SK-N-SH (cell line): ENCODE results near the gene PIAS2. TPM values are rescaled to one million over a fixed set of nuclear protein-coding genes. Genes with fewer than 3 reads are reported as not detected.

Source experiments
- CTCF ChIA-PET: fragments of 300-600, 350-600 bp; formaldehyde crosslinking; extraction: SDS; loops from one replicate; lab custom pipeline; 2021; lab: Yijun Ruan, JAX
- POLR2A ChIA-PET: fragments of 350-600 bp; sonication (Branson Sonifier 250); formaldehyde crosslinking; extraction: SDS; loops from one replicate; lab custom pipeline; 2020; ENCODE audit warnings: antibody characterized with exemption, inconsistent platforms; lab: Yijun Ruan, JAX
- DNase-seq: peaks from one replicate; pipeline ENCODE4 v3.0.0; 2012
- H2AFZ ChIP-seq: fragments of 200-600 bp; sonication (generic); 2 replicates; pipeline ENCODE4 v1.8.1; 2016; ENCODE audit warnings: antibody characterized with exemption, mild to moderate bottlenecking, low read depth
- H3F3A ChIP-seq: fragments of 200-600 bp; sonication (generic); replicated peaks from 2 replicates; pipeline ENCODE3; 2016; ENCODE audit warnings: antibody characterized with exemption, mild to moderate bottlenecking; ENCODE audit not compliant: insufficient read depth
- H3K27ac ChIP-seq, 2 experiments: fragments of 200-500 bp in 1 of 2; fragments of 200-600 bp in 1 of 2; sonication (Bioruptor generic) in 1 of 2; sonication (generic), shearing (Covaris generic) in 1 of 2; 2 replicates each; pipeline versions ENCODE4 v1.5.1 to v1.6.1; 2014 to 2016; ENCODE audit warnings: low read depth in 2 of 2, inconsistent platforms in 1 of 2, low read length in 1 of 2, mild to moderate bottlenecking in 1 of 2, mixed read lengths in 1 of 2
- H3K27me3 ChIP-seq: fragments of 200-600 bp; sonication (generic), shearing (Covaris generic); 2 replicates; pipeline ENCODE4 v1.6.1; 2016; ENCODE audit warnings: mixed run types; ENCODE audit not compliant: insufficient read depth
- H3K36me3 ChIP-seq, 2 experiments: fragments of 200-500 bp in 1 of 2; fragments of 200-600 bp in 1 of 2; sonication (Bioruptor generic) in 1 of 2; sonication (generic) in 1 of 2; replicated peaks in 1 of 2; 2 replicates each; pipeline versions ENCODE3 to v1.5.1; 2014 to 2016; ENCODE audit warnings: low read length in 1 of 2, mild to moderate bottlenecking in 1 of 2; ENCODE audit not compliant: insufficient read depth in 2 of 2, control insufficient read depth in 1 of 2
- H3K4me1 ChIP-seq, 2 experiments: fragments of 200-500 bp in 1 of 2; fragments of 200-600 bp in 1 of 2; sonication (Bioruptor generic) in 1 of 2; sonication (generic), shearing (Covaris generic) in 1 of 2; 2 replicates each; pipeline versions ENCODE4 v1.5.1 to v1.6.1; 2014 to 2016; ENCODE audit warnings: low read depth in 1 of 2, low read length in 1 of 2, mixed run types in 1 of 2; ENCODE audit not compliant: insufficient read depth in 2 of 2, control insufficient read depth in 1 of 2
- H3K4me2 ChIP-seq: fragments of 200-600 bp; sonication (generic), shearing (Covaris generic); 2 replicates; pipeline ENCODE4 v1.6.1; 2017; ENCODE audit warnings: mixed run types
- H3K4me3 ChIP-seq, 2 experiments: fragments of 200-500 bp in 1 of 2; fragments of 200-600 bp in 1 of 2; sonication (Bioruptor generic) in 1 of 2; sonication (generic), shearing (Covaris generic) in 1 of 2; 2 replicates each; pipeline versions ENCODE4 v1.5.1 to v1.8.1; 2014 to 2016; ENCODE audit warnings: low read depth in 2 of 2, inconsistent platforms in 1 of 2, low read length in 1 of 2, mild to moderate bottlenecking in 1 of 2, mixed read lengths in 1 of 2, moderate library complexity in 1 of 2
- H3K79me2 ChIP-seq: fragments of 200-600 bp; sonication (generic); 2 replicates; pipeline ENCODE4 v1.8.1; 2017; ENCODE audit warnings: mild to moderate bottlenecking; ENCODE audit not compliant: insufficient read depth
- H3K9ac ChIP-seq: fragments of 200-600 bp; sonication (generic); 2 replicates; pipeline ENCODE4 v1.6.1; 2017; ENCODE audit warnings: mixed run types
- H3K9me2 ChIP-seq: fragments of 200-600 bp; sonication (generic); 2 replicates; pipeline ENCODE4 v1.6.1; 2017; ENCODE audit warnings: mixed run types
- H3K9me3 ChIP-seq: fragments of 200-600 bp; sonication (generic); 2 replicates; pipeline ENCODE4 v1.6.1; 2017; ENCODE audit warnings: mixed run types, mild to moderate bottlenecking, moderate library complexity
- H4K20me1 ChIP-seq: fragments of 200-600 bp; sonication (generic); 2 replicates; pipeline ENCODE4 v1.6.1; 2017; ENCODE audit warnings: mild to moderate bottlenecking, mixed run types; ENCODE audit not compliant: insufficient read depth
- CHD2 ChIP-seq: fragments of 150-350 bp; IDR thresholded peaks from 2 replicates; pipeline ENCODE4 v1.6.1; 2018; ENCODE audit warnings: low read length; ENCODE audit not compliant: partially characterized antibody
- CTCF ChIP-seq: fragments of 200-600 bp; sonication (generic); IDR thresholded peaks from 2 replicates; pipeline ENCODE4 v1.6.1; 2017; ENCODE audit warnings: antibody characterized with exemption, mild to moderate bottlenecking, moderate library complexity
- ELF1 ChIP-seq: IDR thresholded peaks from 2 replicates; pipeline ENCODE4 v1.4.0; 2012
- EP300 ChIP-seq, 2 experiments: IDR thresholded peaks; 2 replicates each; pipeline versions ENCODE4 v1.4.0 to v1.6.1; 2012; ENCODE audit warnings: borderline replicate concordance in 1 of 2, low read depth in 1 of 2, low read length in 1 of 2
- FOSL2 ChIP-seq: IDR thresholded peaks from 2 replicates; pipeline ENCODE4 v1.4.0; 2012; ENCODE audit warnings: low read depth, mild to moderate bottlenecking, moderate library complexity, borderline replicate concordance
- GABPA ChIP-seq: IDR thresholded peaks from 2 replicates; pipeline ENCODE4 v1.4.0; 2012; ENCODE audit warnings: low read depth, mild to moderate bottlenecking
- IRF3 ChIP-seq: fragments of 150-350 bp; IDR thresholded peaks from 2 replicates; pipeline ENCODE4 v1.6.1; 2016; ENCODE audit warnings: mild to moderate bottlenecking, low read depth, low read length
- MAX ChIP-seq: IDR thresholded peaks from 2 replicates; pipeline ENCODE4 v1.4.0; 2012; ENCODE audit warnings: low read depth
- MEF2A ChIP-seq: IDR thresholded peaks from 2 replicates; pipeline ENCODE4 v1.4.0; 2012; ENCODE audit warnings: low read depth, borderline replicate concordance
- NFIC ChIP-seq: IDR thresholded peaks from 2 replicates; pipeline ENCODE4 v1.4.0; 2012; ENCODE audit warnings: borderline replicate concordance
- PBX3 ChIP-seq: IDR thresholded peaks from 2 replicates; pipeline ENCODE4; 2012
- RAD21 ChIP-seq: IDR thresholded peaks from 2 replicates; pipeline ENCODE4 v1.6.1; 2012; ENCODE audit warnings: mild to moderate bottlenecking, low read length
- RCOR1 ChIP-seq: fragments of 150-350 bp; IDR thresholded peaks from 2 replicates; pipeline ENCODE4 v1.6.1; 2017; ENCODE audit warnings: antibody characterized with exemption, low read length
- REST ChIP-seq: IDR thresholded peaks from 2 replicates; pipeline ENCODE4 v1.6.1; 2012; ENCODE audit warnings: mild to moderate bottlenecking, low read depth, low read length, moderate library complexity
- RFX5 ChIP-seq: IDR thresholded peaks from 2 replicates; pipeline ENCODE4 v1.6.1; 2012; ENCODE audit warnings: mild to moderate bottlenecking, improper control_type of control experiment, low read length
- RXRA ChIP-seq: IDR thresholded peaks from 2 replicates; pipeline ENCODE4 v1.4.0; 2012; ENCODE audit warnings: low read depth, mild to moderate bottlenecking, borderline replicate concordance
- SIN3A ChIP-seq: IDR thresholded peaks from 2 replicates; pipeline ENCODE4 v1.6.1; 2012; ENCODE audit warnings: low read depth, mild to moderate bottlenecking, low read length, moderate library complexity, borderline replicate concordance
- TAF1 ChIP-seq: IDR thresholded peaks from 2 replicates; pipeline ENCODE4 v1.6.1; 2012; ENCODE audit warnings: low read depth, mild to moderate bottlenecking, low read length, moderate library complexity, borderline replicate concordance
- TCF12 ChIP-seq: IDR thresholded peaks from 2 replicates; pipeline ENCODE4 v1.4.0; 2012
- TEAD4 ChIP-seq: IDR thresholded peaks from 2 replicates; pipeline ENCODE4 v1.4.0; 2012; ENCODE audit warnings: mild to moderate bottlenecking, borderline replicate concordance; ENCODE audit not compliant: insufficient read depth
- WGBS: methylation state at CpG from one replicate; pipeline ENCODE4 v1.1.6; 2017; ENCODE audit warnings: low lambda C conversion rate; 5-methylcytosine and 5-hydroxymethylcytosine counted together
- polyA plus RNA-seq, 3 experiments: library from polyadenylated mRNA; depleted of rRNA; stranded (reverse); fragments of >200 nt; gene quantifications; 2 replicates each; pipeline ENCODE4 v1.2.3, GENCODE V29; 2012

Gene PIAS2
- polyA plus RNA-seq, 1 of the 3 experiments (the other 2 are of a cell fraction) = 9.0 TPM

- H4K20me1 ChIP-seq = no peaks in the 10 kb centered on the region
- no peaks in the 10 kb centered on the region for H3K9me3 ChIP-seq
- no peaks in the 10 kb centered on the region for H3K79me2 ChIP-seq
- WGBS = 100% methylated on average over 1 of the region's 1 CpG
- H3K9me2 ChIP-seq = no peaks in the 10 kb centered on the region
- no peak overlapping the region for H3K9ac ChIP-seq
- H2AFZ ChIP-seq = no peak overlapping the region
- H3K27ac ChIP-seq = no peak overlapping the region
- TF ChIP-seq FOSL2 = no peak
- no peak for TF ChIP-seq RAD21
- no peak for TF ChIP-seq TAF1
- TF ChIP-seq ELF1 = no peak
- no peak for TF ChIP-seq MEF2A
- TF ChIP-seq RXRA = no peak
- TF ChIP-seq TCF12 = no peak
- no peak for DNase-seq
- H3K4me1 ChIP-seq = no peaks in the 10 kb centered on the region
- H3K27me3 ChIP-seq = no peaks in the 10 kb centered on the region
- CTCF ChIA-PET = no interaction called here
- peaks cover 20 to 44% of the 10 kb centered on the region in 2 experiments for H3K36me3 ChIP-seq
- H3K4me2 ChIP-seq = no peak overlapping the region
- POLR2A ChIA-PET = no interaction called here
- no peaks in the 10 kb centered on the region for H3F3A ChIP-seq
- H3K4me3 ChIP-seq = no peak overlapping the region
Observed at GRCh38 chr18:46833899-46834298, 83.4 kb downstream of the PIAS2 start.

GRCh38 chr18:46832849-46833248 is 84.5 kb downstream of the PIAS2 start:
- Histone ChIP-seq H3K4me3 (no peak overlapping the region), H3K9me2 (no peaks in the 10 kb centered on the region), H3F3A (no peaks in the 10 kb centered on the region), H3K9ac (no peak overlapping the region), H3K4me1 (no peaks in the 10 kb centered on the region), H4K20me1 (no peaks in the 10 kb centered on the region), H3K27ac (no peak overlapping the region), H3K4me2 (no peak overlapping the region), H3K9me3 (no peaks in the 10 kb centered on the region), H3K27me3 (no peaks in the 10 kb centered on the region), H3K36me3 (peaks cover 20 to 48% of the 10 kb centered on the region in 2 experiments), H3K79me2 (no peaks in the 10 kb centered on the region), H2AFZ (no peak overlapping the region)
- WGBS = 93% methylated on average over 2 of the region's 2 CpGs
- ChIA-PET POLR2A (no interaction called here), CTCF (no interaction called here)
- no peak for DNase-seq
- TF ChIP-seq REST (no peak), RAD21 (no peak), CTCF (no peak), TEAD4 (no peak), NFIC (no peak), PBX3 (no peak), MEF2A (no peak), TCF12 (no peak), SIN3A (no peak), RCOR1 (no peak), CHD2 (no peak), MAX (no peak), RFX5 (no peak), GABPA (no peak), RXRA (no peak), FOSL2 (no peak), EP300 (IDR thresholded peaks at IDR 0.05; ENCODE audit: borderline replicate concordance in 1 of 2, low read depth in 1 of 2, low read length in 1 of 2) (no peak), IRF3 (no peak)
